NCI-H2107 (cell line): Measurements from ENCODE around the gene EXOC8.

ENCODE experiments used
- DNase-seq: peaks from one replicate; lab custom pipeline; 2025; lab: John Stamatoyannopoulos, UW

The EXOC8 gene

GRCh38 chr1:231315887-231316286, 21.8 kb downstream of the EXOC8 start:
- no peak for DNase-seq

DNA sequence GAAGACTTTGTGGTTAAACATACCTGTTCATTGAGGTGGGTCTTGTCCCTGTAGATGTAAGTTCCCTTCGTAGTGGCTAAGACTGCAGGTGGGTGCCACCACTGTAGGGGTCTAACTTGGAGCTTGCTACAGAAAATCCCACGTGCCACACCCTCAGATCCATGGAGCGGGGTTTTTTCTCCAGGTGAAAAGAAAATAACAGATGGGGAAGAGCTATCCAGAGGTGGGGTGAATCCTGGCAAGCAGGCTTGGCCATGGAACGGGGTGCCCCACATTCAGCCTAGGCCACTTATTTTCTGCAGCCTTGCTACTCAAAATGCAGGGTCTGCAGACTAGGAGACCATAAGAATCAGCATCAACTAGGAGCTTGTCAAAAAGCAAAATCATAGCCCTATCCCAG, 24.0 kb downstream of the EXOC8 start:
- no peak for DNase-seq

DNA sequence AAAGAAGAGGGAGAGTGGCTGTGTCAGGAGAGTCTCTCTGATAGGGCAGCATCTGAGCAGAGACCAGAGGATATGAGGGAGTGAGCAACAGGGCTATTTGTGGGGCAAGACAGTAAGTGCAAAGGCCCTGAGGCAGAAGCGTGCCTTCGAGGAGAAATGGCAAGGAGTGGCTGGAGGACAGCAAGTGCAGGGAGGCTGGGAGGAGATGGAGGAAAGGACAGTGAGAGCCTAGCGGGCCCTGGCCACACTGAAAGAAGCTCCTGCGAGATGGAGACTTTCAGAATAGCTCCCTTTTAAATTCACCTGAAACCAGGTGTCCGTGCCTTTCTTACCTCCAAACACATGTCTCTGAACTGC, 25.2 kb downstream of the EXOC8 start:
- DNase-seq = no peak

GRCh38 chr1:231311720-231312431, 25.8 kb downstream of the EXOC8 start:
- DNase-seq = no peak

GRCh38 chr1:231310391-231310934, 27.2 kb downstream of the EXOC8 start:
- no peak for DNase-seq

DNA sequence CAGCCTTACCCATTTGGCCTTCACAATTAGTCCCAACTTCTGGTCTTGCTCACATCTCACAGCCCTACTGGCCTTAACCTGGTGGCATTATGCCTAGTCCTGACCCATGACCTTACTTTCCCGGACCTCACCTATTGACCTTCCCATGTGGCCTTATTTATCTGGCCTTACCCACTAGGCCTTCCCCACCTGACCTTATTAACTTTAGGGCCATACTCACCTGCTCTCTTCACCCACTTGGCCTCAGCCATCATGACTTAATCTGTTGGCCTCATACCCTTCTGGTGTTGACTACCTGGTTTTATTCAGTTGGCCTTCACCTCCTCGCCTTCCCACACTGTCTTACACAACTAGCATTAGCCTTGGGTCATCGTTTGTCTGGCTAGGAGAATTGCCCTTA, 35.7 kb downstream of the EXOC8 start:
- no peak for DNase-seq

DNA sequence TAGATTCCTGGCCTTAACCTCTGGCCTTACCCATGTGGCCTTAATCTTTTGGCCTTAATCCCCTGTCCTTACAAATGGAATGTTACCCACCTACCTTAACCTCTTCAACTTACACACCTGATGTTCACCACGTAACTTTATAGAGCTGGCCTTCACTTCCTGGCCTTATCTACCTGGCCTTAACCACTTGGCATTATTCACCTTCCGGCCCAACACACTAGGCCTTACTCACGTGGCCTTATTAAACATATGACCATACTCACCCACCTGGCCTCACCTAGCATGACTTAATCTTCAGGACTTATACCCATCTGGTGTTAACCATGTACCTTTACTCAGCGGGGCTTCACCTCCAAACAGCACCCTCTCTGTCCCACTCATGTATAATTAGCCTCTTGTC, 41.7 kb downstream of the EXOC8 start:
- DNase-seq = no peak

DNA sequence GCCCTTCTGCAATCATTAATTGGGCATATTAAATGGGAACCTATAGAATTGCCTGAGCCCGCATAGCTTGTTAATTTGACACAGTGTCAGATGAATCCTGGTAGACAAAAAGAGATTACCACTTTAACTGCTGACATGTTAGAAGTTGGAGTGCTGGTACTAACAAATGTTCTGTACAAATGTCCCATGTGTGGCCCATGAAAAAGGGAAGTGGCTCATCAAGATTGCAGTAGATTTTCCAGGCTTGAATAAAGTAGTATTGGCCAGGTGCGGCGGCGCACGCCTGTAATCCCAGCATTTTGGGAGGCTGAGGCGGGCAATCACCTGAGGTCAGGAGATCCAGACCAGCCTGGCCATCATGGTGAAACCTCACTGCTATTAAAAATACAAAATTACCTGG, 51.0 kb downstream of the EXOC8 start:
- DNase-seq = no peak

- no peak for DNase-seq
These were observed 53.2 kb downstream of the EXOC8 start for GRCh38 chr1:231284441-231284840.
